ENCODE data around the gene HOXB2. TPM values are rescaled to one million over a fixed set of nuclear protein-coding genes. Genes with fewer than 3 reads are reported as not detected.

The HOXB2 gene
- polyA plus RNA-seq, 3 donors: 1.6 to 3.8 (median 3.3) TPM

DNA sequence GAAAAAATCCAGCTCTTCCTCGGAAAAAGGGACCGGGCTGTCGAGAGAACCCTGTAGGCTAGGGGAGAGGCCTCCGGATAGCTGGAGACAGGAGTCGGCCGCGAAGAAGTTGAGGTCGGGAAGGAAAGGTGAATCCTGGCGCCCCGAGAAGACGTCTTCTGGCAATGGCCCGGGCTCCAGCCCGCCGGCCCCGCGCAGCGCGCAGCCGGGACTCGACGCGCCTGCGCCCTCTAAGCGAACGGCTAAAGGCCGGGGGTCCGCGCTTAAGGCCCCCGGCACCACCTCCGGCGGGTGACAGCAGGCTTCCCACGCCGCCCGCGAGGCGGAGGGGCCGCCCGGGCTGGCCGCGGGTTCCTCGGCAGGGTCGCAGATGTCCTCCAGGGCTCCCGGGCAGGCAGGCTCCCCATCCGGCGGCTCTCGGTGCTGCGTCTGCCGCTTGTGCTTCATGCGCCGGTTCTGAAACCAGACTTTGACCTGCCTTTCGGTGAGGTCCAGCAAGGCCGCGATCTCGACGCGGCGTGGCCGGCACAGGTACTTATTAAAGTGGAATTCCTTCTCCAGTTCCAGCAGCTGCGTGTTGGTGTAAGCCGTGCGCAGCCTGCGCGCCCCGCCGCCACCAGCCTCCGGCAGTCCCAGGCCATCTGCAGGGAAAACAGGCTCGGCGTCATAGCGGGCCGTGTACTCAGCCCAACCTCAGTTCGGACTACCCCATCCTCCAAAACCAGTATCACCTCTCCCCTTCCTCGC, 1.6 kb downstream of the HOXB2 start:
- Mint-ChIP-seq H3K27ac (peak overlapping the region in 3 of 7 donors; percentile 46 to 76 (median 67)), H3K4me3 (peak overlapping the region; percentile 81 to 93), H3K36me3 (peaks cover 5 to 17% of the 10 kb centered on the region in 2 donors), H3K9me3 (peaks cover 0 to 30% (median 18%) of the 10 kb centered on the region in 7 donors), H3K27me3 (ENCODE audit: low read depth in 3 of 3) (peaks cover 82 to 89% (median 89%) of the 10 kb centered on the region in 3 donors), H3K4me1 (peaks cover 58% of the 10 kb centered on the region)
- Histone ChIP-seq H3K79me2 (ENCODE audit: insufficient read depth, low read length) (no peaks in the 10 kb centered on the region), H3K9me3 (replicated peaks in 1 of 2; ENCODE audit: control insufficient read depth in 1 of 2, insufficient read depth in 1 of 2, low read length in 2 of 2) (no peaks in the 10 kb centered on the region), H3K4me1 (ENCODE audit: control insufficient read depth in 1 of 2, insufficient read depth in 2 of 2, low read length in 2 of 2) (peaks cover 38 to 51% of the 10 kb centered on the region in 2 donors), H2AFZ (ENCODE audit: insufficient read depth, low read depth, low read length, poor library complexity, severe bottlenecking) (peak overlapping the region; percentile 97), H4K20me1 (ENCODE audit: insufficient read depth, low read length) (no peaks in the 10 kb centered on the region), H3K9ac (ENCODE audit: insufficient read depth, low read length, poor library complexity, severe bottlenecking) (peak overlapping the region; percentile 57), H3K27ac (ENCODE audit: low read depth in 1 of 2, low read length in 2 of 2) (peak overlapping the region; percentile 11 to 42), H3K36me3 (replicated peaks in 1 of 2; ENCODE audit: control insufficient read depth in 1 of 2, insufficient read depth in 2 of 2, low read length in 2 of 2) (no peaks in the 10 kb centered on the region), H3K4me2 (replicated peaks; ENCODE audit: extremely low read depth, low read length, poor library complexity, severe bottlenecking) (peak overlapping the region; percentile 73), H3K4me3 (replicated peaks in 1 of 3; ENCODE audit: low read depth in 2 of 3, low read length in 3 of 3) (peak overlapping the region; percentile 57 to 83 (median 62)), H3K27me3 (ENCODE audit: control insufficient read depth in 2 of 2, insufficient read depth in 2 of 2, low read length in 2 of 2) (peaks cover 40 to 86% of the 10 kb centered on the region in 2 donors)
- TF ChIP-seq, protein P1, sequence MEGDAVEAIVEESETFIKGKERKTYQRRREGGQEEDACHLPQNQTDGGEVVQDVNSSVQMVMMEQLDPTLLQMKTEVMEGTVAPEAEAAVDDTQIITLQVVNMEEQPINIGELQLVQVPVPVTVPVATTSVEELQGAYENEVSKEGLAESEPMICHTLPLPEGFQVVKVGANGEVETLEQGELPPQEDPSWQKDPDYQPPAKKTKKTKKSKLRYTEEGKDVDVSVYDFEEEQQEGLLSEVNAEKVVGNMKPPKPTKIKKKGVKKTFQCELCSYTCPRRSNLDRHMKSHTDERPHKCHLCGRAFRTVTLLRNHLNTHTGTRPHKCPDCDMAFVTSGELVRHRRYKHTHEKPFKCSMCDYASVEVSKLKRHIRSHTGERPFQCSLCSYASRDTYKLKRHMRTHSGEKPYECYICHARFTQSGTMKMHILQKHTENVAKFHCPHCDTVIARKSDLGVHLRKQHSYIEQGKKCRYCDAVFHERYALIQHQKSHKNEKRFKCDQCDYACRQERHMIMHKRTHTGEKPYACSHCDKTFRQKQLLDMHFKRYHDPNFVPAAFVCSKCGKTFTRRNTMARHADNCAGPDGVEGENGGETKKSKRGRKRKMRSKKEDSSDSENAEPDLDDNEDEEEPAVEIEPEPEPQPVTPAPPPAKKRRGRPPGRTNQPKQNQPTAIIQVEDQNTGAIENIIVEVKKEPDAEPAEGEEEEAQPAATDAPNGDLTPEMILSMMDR (IDR thresholded peaks at IDR 0.05): no peak
- DNase-seq: peak; percentile 27 to 37 (median 32)
- under 1% methylated on average over 72 of the region's 72 CpGs for WGBS (ENCODE audit: insufficient coverage)
- intact Hi-C loops (cut with micrococcal nuclease): no loop called here

DNA sequence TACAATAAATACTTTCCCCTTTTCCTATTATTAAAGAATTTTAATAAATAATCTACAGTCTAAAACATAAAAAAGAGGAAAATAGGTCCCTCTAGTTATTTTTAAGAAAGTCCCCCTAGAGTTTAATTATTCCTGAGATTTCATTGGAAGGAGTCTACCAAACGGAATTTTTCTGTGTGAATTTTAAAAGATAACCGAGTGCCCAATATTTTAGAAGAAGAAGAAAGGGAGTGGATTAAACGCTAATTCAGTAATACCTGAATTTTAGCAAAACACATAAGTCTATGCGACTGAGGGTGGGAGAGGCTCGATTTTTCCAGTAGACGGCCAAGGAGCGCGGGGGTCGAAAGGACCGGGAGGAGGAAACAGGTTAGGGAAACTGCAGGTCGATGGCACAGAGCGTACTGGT, 2.2 kb downstream of the HOXB2 start:
- H3K4me2 ChIP-seq (replicated peaks; ENCODE audit: extremely low read depth, low read length, poor library complexity, severe bottlenecking): peak overlapping the region; percentile 73
- H2AFZ ChIP-seq (ENCODE audit: insufficient read depth, low read depth, low read length, poor library complexity, severe bottlenecking): peak overlapping the region; percentile 97
- H3K9me3 Mint-ChIP-seq: peaks cover 0 to 30% (median 18%) of the 10 kb centered on the region in 7 donors
- peak overlapping the region; percentile 62 to 83 (median 68) for H3K4me3 ChIP-seq (replicated peaks in 1 of 3; ENCODE audit: low read depth in 2 of 3, low read length in 3 of 3)
- no peaks in the 10 kb centered on the region for H3K79me2 ChIP-seq (ENCODE audit: insufficient read depth, low read length)
- no peaks in the 10 kb centered on the region for H4K20me1 ChIP-seq (ENCODE audit: insufficient read depth, low read length)
- peaks cover 40 to 82% of the 10 kb centered on the region in 2 donors for H3K27me3 ChIP-seq (ENCODE audit: control insufficient read depth in 2 of 2, insufficient read depth in 2 of 2, low read length in 2 of 2)
- peak overlapping the region in 1 of 2 donors; percentile 42 for H3K27ac ChIP-seq (ENCODE audit: low read depth in 1 of 2, low read length in 2 of 2)
- H3K36me3 Mint-ChIP-seq: peaks cover 5 to 17% of the 10 kb centered on the region in 2 donors
- H3K27me3 Mint-ChIP-seq (ENCODE audit: low read depth in 3 of 3): peaks cover 77 to 85% (median 83%) of the 10 kb centered on the region in 3 donors
- H3K4me3 Mint-ChIP-seq: peak overlapping the region; percentile 81 to 93
- no peak for DNase-seq
- H3K27ac Mint-ChIP-seq: peak overlapping the region in 2 of 7 donors; percentile 7 to 12
- WGBS (ENCODE audit: insufficient coverage): 0% methylated on average over 7 of the region's 12 CpGs
- TF ChIP-seq, protein P1 (IDR thresholded peaks at IDR 0.05): no peak
- peaks cover 52% of the 10 kb centered on the region for H3K4me1 Mint-ChIP-seq
- H3K4me1 ChIP-seq (ENCODE audit: control insufficient read depth in 1 of 2, insufficient read depth in 2 of 2, low read length in 2 of 2): peaks cover 33 to 46% of the 10 kb centered on the region in 2 donors
- H3K36me3 ChIP-seq (replicated peaks in 1 of 2; ENCODE audit: control insufficient read depth in 1 of 2, insufficient read depth in 2 of 2, low read length in 2 of 2): no peaks in the 10 kb centered on the region
- no peaks in the 10 kb centered on the region for H3K9me3 ChIP-seq (replicated peaks in 1 of 2; ENCODE audit: control insufficient read depth in 1 of 2, insufficient read depth in 1 of 2, low read length in 2 of 2)
- intact Hi-C loops (cut with micrococcal nuclease): no loop called here
- H3K9ac ChIP-seq (ENCODE audit: insufficient read depth, low read length, poor library complexity, severe bottlenecking): peak overlapping the region; percentile 57

All from CD14-positive monocyte (primary cell).